Neuronal stem cell (in vitro differentiated cells): ENCODE results near the gene ELOVL6.

ENCODE experiments used
- DNase-seq: peaks from one replicate; pipeline ENCODE4 v3.0.0-alpha.2; 2013; ENCODE audit warnings: low spot score
- H2AFZ ChIP-seq: one replicate; pipeline ENCODE4 v1.6.1; 2013; ENCODE audit warnings: mild to moderate bottlenecking, low read length, inconsistent platforms
- H2AK5ac ChIP-seq: 2 replicates; pipeline ENCODE4 v1.6.1; 2013; ENCODE audit warnings: low read depth, mild to moderate bottlenecking, inconsistent platforms, low read length, moderate library complexity, mixed read lengths
- H2BK120ac ChIP-seq: 2 replicates; pipeline ENCODE4 v1.6.1; 2013; ENCODE audit warnings: low read depth, mild to moderate bottlenecking, inconsistent platforms, low read length, moderate library complexity, mixed read lengths
- H2BK12ac ChIP-seq: one replicate; pipeline ENCODE4 v1.6.1; 2013; ENCODE audit warnings: low read length, inconsistent platforms
- H2BK15ac ChIP-seq: 2 replicates; pipeline ENCODE4 v1.6.1; 2013; ENCODE audit warnings: mild to moderate bottlenecking, low read length, inconsistent platforms, mixed read lengths
- H2BK5ac ChIP-seq: one replicate; pipeline ENCODE4 v1.6.1; 2013; ENCODE audit warnings: inconsistent platforms, mild to moderate bottlenecking, low read length, moderate library complexity
- H3K14ac ChIP-seq: one replicate; pipeline ENCODE4 v1.6.1; 2013; ENCODE audit warnings: low read length, inconsistent platforms
- H3K18ac ChIP-seq: 2 replicates; pipeline ENCODE4 v1.6.1; 2013; ENCODE audit warnings: low read length, inconsistent platforms
- H3K23ac ChIP-seq: 2 replicates; pipeline ENCODE4 v1.6.1; 2013; ENCODE audit warnings: low read depth, mild to moderate bottlenecking, mixed read lengths, low read length, inconsistent platforms; ENCODE audit not compliant: poor library complexity
- H3K27ac ChIP-seq: replicated peaks from 3 replicates; pipeline ENCODE4 v1.5.1; 2013; ENCODE audit warnings: low read length, inconsistent platforms
- H3K27me3 ChIP-seq, 3 experiments: 2 replicates each; pipeline ENCODE4 v1.6.1; 2013; ENCODE audit warnings: low read length in 3 of 3, mild to moderate bottlenecking in 2 of 3, inconsistent platforms in 1 of 3, low read depth in 1 of 3, mixed read lengths in 1 of 3, moderate library complexity in 1 of 3; ENCODE audit not compliant: control insufficient read depth in 3 of 3, insufficient read depth in 3 of 3
- H3K36me3 ChIP-seq, 2 donors: replicated peaks in 1 of 2; 2 replicates each; pipeline ENCODE4 v1.6.1; 2013; ENCODE audit warnings: low read length in 2 of 2; ENCODE audit not compliant: control insufficient read depth in 2 of 2, insufficient read depth in 2 of 2
- H3K4ac ChIP-seq: 2 replicates; pipeline ENCODE4 v1.6.1; 2013; ENCODE audit warnings: inconsistent platforms, mild to moderate bottlenecking, low read length, moderate library complexity
- H3K4me1 ChIP-seq, 2 donors: 1 replicate in 1 of 2; 2 replicates in 1 of 2; pipeline ENCODE4 v1.6.1; 2013; ENCODE audit warnings: low read length in 2 of 2, low read depth in 1 of 2; ENCODE audit not compliant: control insufficient read depth in 2 of 2, insufficient read depth in 1 of 2
- H3K4me2 ChIP-seq: one replicate; pipeline ENCODE4 v1.6.1; 2013; ENCODE audit warnings: mild to moderate bottlenecking, low read length, inconsistent platforms; ENCODE audit not compliant: insufficient read depth, poor library complexity, severe bottlenecking
- H3K4me3 ChIP-seq, 2 donors: 2 replicates each; pipeline ENCODE4 v1.5.1; 2013; ENCODE audit warnings: low read length in 2 of 2, mild to moderate bottlenecking in 2 of 2, inconsistent platforms in 1 of 2, moderate library complexity in 1 of 2
- H3K79me1 ChIP-seq: one replicate; pipeline ENCODE4 v1.6.1; 2013; ENCODE audit warnings: low read depth, mild to moderate bottlenecking, inconsistent platforms, low read length, moderate library complexity
- H3K9ac ChIP-seq: one replicate; pipeline ENCODE4 v1.6.1; 2013; ENCODE audit warnings: mild to moderate bottlenecking, low read depth, low read length, inconsistent platforms; ENCODE audit not compliant: poor library complexity
- H3K9me3 ChIP-seq, 2 donors: replicated peaks in 1 of 2; 2 replicates each; pipeline versions ENCODE3 to v1.6.1; 2013; ENCODE audit warnings: low read length in 2 of 2, mild to moderate bottlenecking in 2 of 2, inconsistent platforms in 1 of 2, low read depth in 1 of 2, mixed read lengths in 1 of 2, moderate library complexity in 1 of 2; ENCODE audit not compliant: control insufficient read depth in 2 of 2, insufficient read depth in 1 of 2
- H4K8ac ChIP-seq: one replicate; pipeline ENCODE4 v1.6.1; 2013; ENCODE audit warnings: low read depth, mild to moderate bottlenecking, inconsistent platforms, low read length, moderate library complexity
- H4K91ac ChIP-seq: one replicate; pipeline ENCODE4 v1.6.1; 2013; ENCODE audit warnings: low read length, low read depth, mild to moderate bottlenecking, inconsistent platforms; ENCODE audit not compliant: poor library complexity
- WGBS, 2 donors: extraction: QIAGEN DNeasy Blood & Tissue Kit; methylation state at CpG; one replicate each; pipeline ENCODE4 v1.1.7; 2013; ENCODE audit warnings: missing lambda C conversion rate in 2 of 2, mixed read lengths in 1 of 2; ENCODE audit not compliant: insufficient read length in 2 of 2, insufficient replicate concordance in 1 of 2; ENCODE audit errors: extremely low coverage in 2 of 2; 5-methylcytosine and 5-hydroxymethylcytosine counted together

The ELOVL6 gene

GRCh38 chr4:110049951-110050925 lies 148.2 kb downstream of the ELOVL6 start:
- H3K14ac ChIP-seq, result no peak overlapping the region
- no peak overlapping the region for H2AFZ ChIP-seq
- no peak overlapping the region for H3K27ac ChIP-seq
- no peak overlapping the region for H3K23ac ChIP-seq
- H3K4me2 ChIP-seq, result no peak overlapping the region
- H3K4me1 ChIP-seq, result peaks cover 0 to 3% of the 10 kb centered on the region in 2 donors
- no peak overlapping the region for H4K8ac ChIP-seq
- H3K18ac ChIP-seq, result no peak overlapping the region
- H2AK5ac ChIP-seq, result no peak overlapping the region
- no peak overlapping the region for H2BK120ac ChIP-seq
- no peak overlapping the region for H4K91ac ChIP-seq
- H3K27me3 ChIP-seq, result no peaks in the 10 kb centered on the region
- H2BK12ac ChIP-seq, result no peak overlapping the region
- no peak overlapping the region for H2BK15ac ChIP-seq
- H2BK5ac ChIP-seq, result no peak overlapping the region
- no peak overlapping the region for H3K4ac ChIP-seq
- H3K36me3 ChIP-seq, result peaks cover 7 to 88% of the 10 kb centered on the region in 2 donors
- WGBS, 2 donors, result no CpG with 5 or more reads among the region's 9 CpGs
- no peaks in the 10 kb centered on the region for H3K79me1 ChIP-seq
- no peaks in the 10 kb centered on the region for H3K9me3 ChIP-seq
- no peak overlapping the region for H3K4me3 ChIP-seq
- no peak overlapping the region for H3K9ac ChIP-seq
- DNase-seq, result peak; percentile 38

- H3K4me3 ChIP-seq, result no peak overlapping the region
- no peak overlapping the region for H2BK12ac ChIP-seq
- no CpG with 5 or more reads among the region's 5 CpGs for WGBS, 2 donors
- H3K4ac ChIP-seq, result no peak overlapping the region
- no peaks in the 10 kb centered on the region for H3K9me3 ChIP-seq
- no peaks in the 10 kb centered on the region for H3K79me1 ChIP-seq
- no peak for DNase-seq
- no peak overlapping the region for H2AFZ ChIP-seq
- H4K91ac ChIP-seq, result no peak overlapping the region
- peaks cover 7 to 8% of the 10 kb centered on the region in 2 donors for H3K4me1 ChIP-seq
- no peak overlapping the region for H2BK120ac ChIP-seq
- H2AK5ac ChIP-seq, result no peak overlapping the region
- no peak overlapping the region for H3K23ac ChIP-seq
- no peak overlapping the region for H2BK5ac ChIP-seq
- no peak overlapping the region for H3K27ac ChIP-seq
- no peak overlapping the region for H3K14ac ChIP-seq
- H3K9ac ChIP-seq, result no peak overlapping the region
- no peak overlapping the region for H4K8ac ChIP-seq
- H3K36me3 ChIP-seq, result peaks cover 6 to 58% of the 10 kb centered on the region in 2 donors
- H3K4me2 ChIP-seq, result no peak overlapping the region
- no peak overlapping the region for H2BK15ac ChIP-seq
- H3K27me3 ChIP-seq, result no peaks in the 10 kb centered on the region
- no peak overlapping the region for H3K18ac ChIP-seq
Measured at GRCh38 chr4:110046588-110047049, 151.8 kb downstream of the ELOVL6 start.

GRCh38 chr4:110042545-110043517 lies 155.6 kb downstream of the ELOVL6 start:
- peaks cover 7 to 8% of the 10 kb centered on the region in 2 donors for H3K4me1 ChIP-seq
- no peaks in the 10 kb centered on the region for H3K79me1 ChIP-seq
- H3K36me3 ChIP-seq, result peaks cover 0 to 20% of the 10 kb centered on the region in 2 donors
- H4K91ac ChIP-seq, result no peak overlapping the region
- WGBS, 2 donors, result no CpG with 5 or more reads among the region's 13 CpGs
- H2BK5ac ChIP-seq, result no peak overlapping the region
- no peak overlapping the region for H3K27ac ChIP-seq
- H3K4ac ChIP-seq, result no peak overlapping the region
- H4K8ac ChIP-seq, result no peak overlapping the region
- H3K23ac ChIP-seq, result no peak overlapping the region
- no peak overlapping the region for H3K9ac ChIP-seq
- DNase-seq, result no peak
- no peaks in the 10 kb centered on the region for H3K27me3 ChIP-seq
- H3K9me3 ChIP-seq, result no peaks in the 10 kb centered on the region
- no peak overlapping the region for H2BK12ac ChIP-seq
- no peak overlapping the region for H3K4me3 ChIP-seq
- H2BK120ac ChIP-seq, result no peak overlapping the region
- H2AFZ ChIP-seq, result no peak overlapping the region
- H2BK15ac ChIP-seq, result no peak overlapping the region
- H2AK5ac ChIP-seq, result no peak overlapping the region
- H3K14ac ChIP-seq, result no peak overlapping the region
- H3K18ac ChIP-seq, result no peak overlapping the region
- no peak overlapping the region for H3K4me2 ChIP-seq
